ENCODE results near the gene CCNDBP1.
"Not testable (repeated sequence)": the region's sequence is repeated elsewhere in the genome, so short reads cannot be mapped to it uniquely, and the experiment has no call there.

CCNDBP1 gene

DNA sequence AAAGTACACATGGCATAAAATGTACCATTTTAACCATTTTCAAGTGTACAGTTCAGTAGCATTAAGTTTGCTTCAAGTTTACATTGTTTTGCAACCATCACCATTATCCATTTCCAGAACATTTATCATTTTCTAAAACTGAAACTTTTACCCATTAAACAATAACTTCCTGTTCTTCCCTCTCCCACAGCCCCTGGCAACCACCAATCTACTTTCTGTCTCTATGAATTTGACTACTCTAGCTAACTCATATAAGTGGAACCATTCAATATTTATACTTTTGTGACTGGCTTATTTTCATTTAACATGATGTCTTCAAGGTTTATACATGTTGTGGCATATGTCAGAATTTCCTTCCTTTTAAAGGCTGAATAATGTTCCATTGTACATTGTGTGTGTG is 31.9 kb upstream of the CCNDBP1 start:
- H4K20me1 ChIP-seq (ENCODE audit: insufficient read depth, low read length) = no peaks in the 10 kb centered on the region
- H2AFZ ChIP-seq (ENCODE audit: low read length) = no peak overlapping the region
- 0 out of 2 replicates have a peak, but pooled peaks cover 4% of the 10 kb centered on the region for H3K36me3 ChIP-seq (replicated peaks; ENCODE audit: insufficient read depth, low read length)
- 0 out of 2 replicates have a peak, but pooled peaks cover 5% of the 10 kb centered on the region for H3K79me2 ChIP-seq (ENCODE audit: low read length)
- H3K4me1 ChIP-seq (ENCODE audit: low read length) = peaks cover 13% of the 10 kb centered on the region; the same call in 1 of the 2 replicates
- no peak overlapping the region for H3K27ac ChIP-seq (ENCODE audit: low read length)
- no peaks in the 10 kb centered on the region for H3K27me3 ChIP-seq (replicated peaks; ENCODE audit: insufficient read depth, low read length)
- H3K9me3 ChIP-seq (replicated peaks; ENCODE audit: insufficient read depth, low read length) = no peaks in the 10 kb centered on the region
- H3K4me2 ChIP-seq (ENCODE audit: low read depth, low read length) = 0 out of 2 replicates have a peak overlapping the region, but pooled peaks have one; percentile 15
- DNase-seq = peak; percentile 7
- H3K9ac ChIP-seq (ENCODE audit: low read length) = no peak overlapping the region
- no peaks in the 10 kb centered on the region for H3K9me2 ChIP-seq (replicated peaks; ENCODE audit: insufficient read depth, low read length)
- H3F3A ChIP-seq (ENCODE audit: insufficient read depth, low read length) = no peaks in the 10 kb centered on the region
- H3K4me3 ChIP-seq (ENCODE audit: low read length) = no peak overlapping the region
- TF ChIP-seq EZH2 (optimal IDR thresholded peaks at IDR 0.05; ENCODE audit: low read depth, low read length) (no peak), EZH2phosphoT487 (IDR thresholded peaks at IDR 0.05; ENCODE audit: low read length) (no peak)
- TF ChIP-seq, protein P1, sequence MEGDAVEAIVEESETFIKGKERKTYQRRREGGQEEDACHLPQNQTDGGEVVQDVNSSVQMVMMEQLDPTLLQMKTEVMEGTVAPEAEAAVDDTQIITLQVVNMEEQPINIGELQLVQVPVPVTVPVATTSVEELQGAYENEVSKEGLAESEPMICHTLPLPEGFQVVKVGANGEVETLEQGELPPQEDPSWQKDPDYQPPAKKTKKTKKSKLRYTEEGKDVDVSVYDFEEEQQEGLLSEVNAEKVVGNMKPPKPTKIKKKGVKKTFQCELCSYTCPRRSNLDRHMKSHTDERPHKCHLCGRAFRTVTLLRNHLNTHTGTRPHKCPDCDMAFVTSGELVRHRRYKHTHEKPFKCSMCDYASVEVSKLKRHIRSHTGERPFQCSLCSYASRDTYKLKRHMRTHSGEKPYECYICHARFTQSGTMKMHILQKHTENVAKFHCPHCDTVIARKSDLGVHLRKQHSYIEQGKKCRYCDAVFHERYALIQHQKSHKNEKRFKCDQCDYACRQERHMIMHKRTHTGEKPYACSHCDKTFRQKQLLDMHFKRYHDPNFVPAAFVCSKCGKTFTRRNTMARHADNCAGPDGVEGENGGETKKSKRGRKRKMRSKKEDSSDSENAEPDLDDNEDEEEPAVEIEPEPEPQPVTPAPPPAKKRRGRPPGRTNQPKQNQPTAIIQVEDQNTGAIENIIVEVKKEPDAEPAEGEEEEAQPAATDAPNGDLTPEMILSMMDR (IDR thresholded peaks at IDR 0.05; ENCODE audit: low read length) = no peak

DNA sequence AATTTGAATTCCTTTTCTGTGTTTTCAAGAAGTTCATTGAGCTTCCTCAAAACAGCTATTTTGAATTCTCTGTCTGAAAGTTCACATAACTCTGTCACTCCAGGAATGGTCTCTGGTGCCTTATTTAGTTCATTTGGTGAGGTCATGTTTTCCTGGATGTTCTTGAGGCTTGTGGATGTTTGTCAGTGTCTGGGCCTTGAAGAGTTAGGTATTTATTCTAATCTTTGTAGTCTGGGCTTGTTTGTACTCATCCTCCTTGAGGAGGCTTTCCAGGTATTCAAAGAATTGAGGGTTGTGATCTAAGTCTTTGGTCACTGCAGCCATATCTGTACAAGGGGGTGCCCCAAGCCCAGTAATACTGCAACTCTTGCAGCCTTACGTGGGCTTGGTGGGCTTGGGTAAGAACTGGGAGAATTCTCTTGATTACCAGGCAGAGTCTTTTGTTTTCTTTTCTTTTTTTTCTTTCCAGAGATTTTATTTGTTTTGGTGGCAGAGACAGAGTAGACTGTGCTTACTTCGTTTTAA is 19.3 kb upstream of the CCNDBP1 start:
- H3F3A ChIP-seq (ENCODE audit: insufficient read depth, low read length) = no peaks in the 10 kb centered on the region
- no peak overlapping the region for H3K27ac ChIP-seq (ENCODE audit: low read length)
- TF ChIP-seq EZH2 (optimal IDR thresholded peaks at IDR 0.05; ENCODE audit: low read depth, low read length) = no peak
- no peak for TF ChIP-seq EZH2phosphoT487 (IDR thresholded peaks at IDR 0.05; ENCODE audit: low read length)
- TF ChIP-seq, protein P1 (IDR thresholded peaks at IDR 0.05; ENCODE audit: low read length) = no peak
- H3K4me1 ChIP-seq (ENCODE audit: low read length) = no peaks in the 10 kb centered on the region
- H3K9me2 ChIP-seq (replicated peaks; ENCODE audit: insufficient read depth, low read length) = no peaks in the 10 kb centered on the region
- no peaks in the 10 kb centered on the region for H3K27me3 ChIP-seq (replicated peaks; ENCODE audit: insufficient read depth, low read length)
- H3K9me3 ChIP-seq (replicated peaks; ENCODE audit: insufficient read depth, low read length) = no peaks in the 10 kb centered on the region
- H4K20me1 ChIP-seq (ENCODE audit: insufficient read depth, low read length) = no peaks in the 10 kb centered on the region
- H3K4me3 ChIP-seq (ENCODE audit: low read length) = no peak overlapping the region
- peaks cover 7% of the 10 kb centered on the region; the same call in 1 of the 2 replicates for H3K36me3 ChIP-seq (replicated peaks; ENCODE audit: insufficient read depth, low read length)
- no peak overlapping the region for H3K9ac ChIP-seq (ENCODE audit: low read length)
- H3K79me2 ChIP-seq (ENCODE audit: low read length) = no peaks in the 10 kb centered on the region
- H2AFZ ChIP-seq (ENCODE audit: low read length) = no peak overlapping the region
- H3K4me2 ChIP-seq (ENCODE audit: low read depth, low read length) = no peak overlapping the region
- DNase-seq = no peak

DNA sequence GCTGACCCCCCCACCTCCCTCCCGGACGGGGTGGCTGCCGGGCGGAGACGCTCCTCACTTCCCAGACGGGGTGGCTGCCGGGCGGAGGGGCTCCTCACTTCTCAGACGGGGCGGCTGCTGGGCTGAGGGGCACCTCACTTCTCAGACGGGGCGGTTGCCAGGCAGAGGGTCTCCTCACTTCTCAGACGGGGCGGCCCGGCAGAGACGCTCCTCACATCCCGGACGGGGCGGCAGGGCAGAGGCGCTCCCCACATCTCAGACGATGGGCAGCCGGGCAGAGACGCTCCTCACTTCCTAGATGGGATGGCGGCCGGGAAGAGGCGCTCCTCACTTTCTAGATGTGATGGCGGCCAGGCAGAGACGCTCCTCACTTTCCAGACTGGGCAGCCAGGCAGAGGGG is 17.9 kb upstream of the CCNDBP1 start:
- H3K9me3 ChIP-seq (replicated peaks; ENCODE audit: insufficient read depth, low read length); H3K27ac ChIP-seq (ENCODE audit: low read length); H3K9me2 ChIP-seq (replicated peaks; ENCODE audit: insufficient read depth, low read length); H3K27me3 ChIP-seq (replicated peaks; ENCODE audit: insufficient read depth, low read length); H2AFZ ChIP-seq (ENCODE audit: low read length); DNase-seq; H3K79me2 ChIP-seq (ENCODE audit: low read length); H3K9ac ChIP-seq (ENCODE audit: low read length); H3K4me3 ChIP-seq (ENCODE audit: low read length); H3K4me2 ChIP-seq (ENCODE audit: low read depth, low read length); H4K20me1 ChIP-seq (ENCODE audit: insufficient read depth, low read length); H3K4me1 ChIP-seq (ENCODE audit: low read length); H3K36me3 ChIP-seq (replicated peaks; ENCODE audit: insufficient read depth, low read length); H3F3A ChIP-seq (ENCODE audit: insufficient read depth, low read length): not testable (repeated sequence)

Measured in MM.1S (cell line).